Measurements from ENCODE around the gene ZFC3H1.

The ZFC3H1 gene

DNA sequence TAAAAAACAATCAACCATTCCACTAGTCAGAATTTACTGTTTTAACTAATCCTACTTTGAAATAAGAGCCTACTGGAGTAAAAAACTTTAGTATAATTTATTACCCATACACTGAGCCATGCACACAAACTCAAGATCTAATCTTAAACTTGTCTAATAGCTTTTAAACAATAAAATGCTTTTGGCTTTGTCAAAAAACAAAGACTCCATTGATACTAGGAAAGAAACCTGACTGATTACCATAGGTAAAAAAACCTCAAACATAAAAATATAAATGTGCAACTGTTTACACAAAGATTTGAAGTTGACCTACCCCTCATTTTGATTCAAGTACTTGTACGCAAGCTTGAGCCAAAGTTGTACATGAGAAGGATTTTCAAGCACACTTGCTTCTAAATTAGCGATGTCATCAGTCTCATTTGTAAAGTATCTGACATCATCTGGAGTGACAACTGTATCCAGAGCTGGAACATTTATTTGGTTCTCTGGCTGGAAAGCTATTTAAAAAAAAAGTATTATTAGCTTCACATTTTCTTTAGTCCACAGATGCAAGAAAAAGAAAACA lies 36.1 kb downstream of the ZFC3H1 start:
- DNase-seq, result no peak

DNA sequence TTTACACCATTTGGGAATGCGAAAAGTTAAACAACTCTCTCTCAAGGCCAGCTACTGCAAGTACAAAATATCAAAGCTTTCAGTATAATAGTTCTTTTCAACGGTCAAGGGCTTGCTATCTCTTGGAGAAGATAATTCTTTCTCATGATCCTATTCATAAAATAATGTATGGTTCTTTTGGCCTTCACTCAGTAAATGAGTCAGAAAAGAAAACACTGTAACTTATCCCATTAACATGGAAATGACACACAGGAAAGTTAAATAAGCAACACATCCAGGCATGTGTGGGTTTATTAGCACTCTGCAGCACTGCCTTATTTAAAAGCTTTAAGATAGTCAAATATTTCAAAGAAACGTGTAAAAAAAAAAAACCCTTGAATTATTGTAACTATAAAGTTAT lies 36.9 kb downstream of the ZFC3H1 start:
- no peak for DNase-seq

DNA sequence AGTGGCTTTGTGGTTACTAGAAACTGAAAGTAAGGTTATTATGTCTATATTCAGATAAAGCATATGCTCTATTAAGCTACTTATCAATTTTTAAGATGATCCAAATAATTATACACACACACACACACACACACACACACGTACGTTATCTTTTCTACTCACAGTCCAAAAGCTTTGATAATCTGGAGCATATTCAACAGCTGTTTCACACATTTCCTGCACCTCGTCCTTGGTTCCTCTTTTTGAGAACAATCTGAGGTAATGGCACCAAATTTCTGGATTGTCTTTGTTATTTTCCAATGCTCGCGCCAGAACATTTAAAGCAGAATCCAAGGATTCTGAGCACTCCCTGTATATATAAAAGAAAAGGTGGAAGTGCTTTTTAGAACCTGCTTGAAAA lies 37.5 kb downstream of the ZFC3H1 start:
- no peak for DNase-seq

DNA sequence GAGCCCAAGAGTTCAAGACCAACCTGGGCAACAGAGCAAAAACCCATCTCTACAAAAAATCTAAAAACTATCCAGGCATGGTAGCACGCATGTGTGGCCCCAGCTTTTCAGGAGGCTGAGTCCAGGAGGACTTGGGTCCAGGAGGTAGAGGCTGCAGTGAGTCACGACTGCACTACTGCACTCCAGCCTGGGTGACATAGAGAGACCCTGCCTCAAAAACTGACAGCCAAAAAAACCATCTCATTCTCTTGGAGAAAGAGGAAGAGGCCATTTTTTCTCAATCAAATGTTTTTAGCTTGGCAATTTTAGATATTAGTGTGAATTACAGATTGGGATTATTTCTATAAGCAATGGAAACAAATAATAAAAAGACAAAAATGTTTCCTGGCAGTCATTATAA lies 38.2 kb downstream of the ZFC3H1 start:
- no peak for DNase-seq

DNA sequence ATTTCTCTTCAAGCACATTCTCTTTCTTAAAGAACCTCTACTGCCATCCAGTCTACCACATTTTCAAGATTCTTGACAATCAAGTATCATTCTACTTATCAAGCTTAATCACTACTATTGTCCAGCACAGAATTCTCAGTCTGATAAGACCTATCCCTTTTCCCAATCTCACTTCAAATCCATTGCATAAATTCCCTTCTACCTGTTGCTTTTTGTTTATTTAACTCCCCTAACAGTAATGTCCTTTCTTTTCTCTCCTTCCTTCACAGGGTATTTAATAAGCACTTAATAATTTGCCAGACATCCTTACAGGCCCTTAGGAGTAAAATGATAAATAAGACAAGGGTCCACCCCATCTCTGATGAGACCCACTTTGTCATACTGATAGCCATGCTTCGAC lies 41.7 kb downstream of the ZFC3H1 start:
- no peak for DNase-seq

DNA sequence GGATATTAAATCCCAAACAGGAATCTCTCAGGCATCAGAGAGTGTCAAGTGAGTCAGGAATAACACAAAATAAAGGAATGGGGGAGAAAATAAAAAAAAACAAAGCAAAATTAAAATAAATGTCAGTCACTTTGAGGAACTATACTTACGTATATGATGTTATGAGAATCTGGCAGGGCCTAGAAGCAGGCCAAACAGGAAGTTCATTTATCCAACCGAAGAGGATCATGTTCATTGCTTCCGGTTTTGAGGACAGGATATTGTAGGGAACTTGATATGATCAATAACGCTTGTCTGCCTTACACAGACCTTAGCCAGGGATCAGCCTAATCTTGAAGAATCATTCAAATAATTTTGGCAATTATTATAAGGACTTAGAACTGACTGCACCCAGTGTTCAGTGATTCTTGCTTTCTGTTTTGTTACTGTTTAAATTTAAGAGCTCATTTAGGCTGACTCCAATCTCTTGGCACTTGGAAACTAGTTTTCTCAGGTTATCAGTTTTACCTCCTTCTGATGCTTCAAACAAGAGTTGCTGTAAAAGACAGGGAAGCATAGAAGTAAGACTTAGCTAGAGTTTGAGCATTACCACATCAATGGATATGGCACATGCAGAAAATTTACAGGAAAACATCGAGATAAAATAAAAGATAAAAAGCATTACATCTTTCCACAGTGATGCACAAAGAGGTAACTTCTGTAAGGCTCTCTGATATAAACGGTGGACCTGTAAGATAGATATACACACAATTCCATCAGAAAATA lies 53.4 kb downstream of the ZFC3H1 start:
- no peak for DNase-seq

DNA sequence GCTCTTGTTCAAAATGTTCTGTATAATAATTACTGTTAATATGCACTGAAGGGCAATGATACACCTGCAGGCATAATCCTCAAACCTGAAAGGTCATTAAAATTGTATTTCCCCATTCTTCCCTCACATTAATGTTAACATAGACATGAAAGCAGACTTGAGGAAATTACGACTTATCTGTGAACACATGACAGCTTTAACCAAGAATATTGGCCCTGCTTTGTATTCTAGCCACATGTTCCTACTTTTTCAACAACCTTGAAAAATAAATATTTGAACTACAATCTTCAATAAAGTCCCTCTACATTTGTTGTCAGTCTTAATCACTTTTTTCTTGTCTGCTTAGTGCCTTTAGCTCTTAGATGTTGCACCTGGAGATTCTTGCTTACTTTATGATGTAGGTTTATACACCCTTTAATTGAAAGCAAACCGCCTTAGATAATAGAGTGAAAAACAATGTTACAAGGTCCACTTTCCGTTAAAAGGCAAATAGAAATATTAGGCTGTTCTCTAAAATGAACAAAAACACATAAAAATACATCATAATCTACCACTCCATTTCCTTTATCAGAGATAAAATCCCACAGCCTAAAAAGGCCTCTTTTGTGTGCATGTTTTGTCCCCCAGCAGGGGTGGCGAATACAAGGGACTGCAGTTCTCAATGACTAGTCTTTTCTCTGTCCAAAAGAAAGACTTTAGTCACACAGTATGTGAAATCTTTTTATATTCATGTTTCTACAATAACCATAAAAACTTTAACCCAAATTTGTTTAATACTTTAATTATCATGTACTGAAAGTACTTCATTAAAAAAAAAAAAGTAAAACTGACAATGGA lies 55.9 kb downstream of the ZFC3H1 start:
- no peak for DNase-seq

DNA sequence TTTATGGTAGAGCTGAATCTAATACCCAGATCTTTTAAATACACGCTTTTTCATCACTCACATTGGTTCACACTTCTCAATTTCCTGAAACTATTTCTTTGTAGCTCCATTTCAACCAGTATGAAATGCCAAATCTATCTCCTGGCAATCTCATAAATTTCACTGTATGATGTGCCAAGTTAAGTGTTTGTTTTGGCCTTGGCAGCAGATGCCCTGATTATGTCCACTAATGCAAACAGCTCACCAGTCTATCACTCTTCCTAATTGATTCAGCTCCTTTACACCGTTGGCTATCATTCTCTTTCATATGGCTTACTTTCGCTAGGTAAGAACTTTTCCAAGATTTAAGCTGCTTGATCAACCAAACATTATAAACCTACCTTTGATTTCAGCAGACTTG lies 58.6 kb downstream of the ZFC3H1 start:
- DNase-seq, result no peak

DNA sequence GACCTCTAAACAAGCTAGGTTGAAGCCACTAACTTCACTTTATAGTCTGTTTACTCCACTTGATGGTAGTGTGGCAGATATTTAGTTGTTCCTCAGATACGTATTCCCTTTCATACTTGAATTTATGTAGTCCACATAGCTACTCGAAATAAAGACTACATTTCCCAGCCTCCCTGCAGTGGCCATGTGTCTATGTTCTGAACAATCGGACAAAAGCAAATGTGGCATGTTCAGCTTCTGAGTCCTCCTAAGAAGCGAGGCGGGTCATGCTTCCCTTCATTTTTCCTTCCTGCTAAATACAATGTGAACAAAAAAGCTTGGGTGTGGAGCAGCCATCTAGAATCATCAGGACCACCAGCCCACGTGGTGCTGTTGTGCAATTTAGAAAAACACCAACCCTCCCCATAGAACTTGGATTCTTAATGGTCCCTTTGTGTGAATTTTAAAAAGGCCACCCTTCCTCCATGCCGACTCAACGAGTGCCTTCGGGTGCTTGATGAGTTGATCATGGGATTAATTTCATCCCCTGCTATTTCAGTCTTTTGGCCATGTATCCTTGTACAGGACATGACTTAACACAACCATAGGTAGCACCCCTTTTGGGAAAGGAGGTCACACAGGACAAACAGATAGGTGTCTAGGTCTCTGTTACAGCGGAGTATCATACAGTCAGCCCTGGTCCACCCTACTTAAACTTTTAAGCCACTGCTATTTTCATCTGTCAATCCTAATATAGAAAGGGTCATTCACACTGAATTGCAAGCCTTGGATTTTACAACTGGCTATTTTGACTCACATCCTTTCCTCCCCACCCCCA lies 60.7 kb downstream of the ZFC3H1 start:
- no peak for DNase-seq

DNA sequence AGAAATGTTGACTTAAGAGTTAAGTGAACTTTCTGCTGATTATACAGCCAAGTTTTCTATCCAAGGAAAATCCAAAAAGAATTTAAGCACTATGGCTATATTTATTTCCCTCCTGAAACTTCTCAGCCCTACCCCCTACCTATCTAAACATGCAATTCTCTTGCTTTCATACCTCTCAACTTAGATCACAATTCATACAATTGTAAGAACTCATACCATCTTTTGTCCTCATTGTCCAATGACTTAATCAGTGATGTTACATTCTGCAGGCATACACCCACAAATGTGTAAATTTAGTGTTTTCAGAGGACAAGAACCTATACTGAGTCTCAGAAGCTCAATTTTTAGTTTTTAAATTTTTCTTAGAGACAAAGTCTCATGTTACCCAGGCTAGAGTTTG lies 62.1 kb downstream of the ZFC3H1 start:
- no peak for DNase-seq

DNA sequence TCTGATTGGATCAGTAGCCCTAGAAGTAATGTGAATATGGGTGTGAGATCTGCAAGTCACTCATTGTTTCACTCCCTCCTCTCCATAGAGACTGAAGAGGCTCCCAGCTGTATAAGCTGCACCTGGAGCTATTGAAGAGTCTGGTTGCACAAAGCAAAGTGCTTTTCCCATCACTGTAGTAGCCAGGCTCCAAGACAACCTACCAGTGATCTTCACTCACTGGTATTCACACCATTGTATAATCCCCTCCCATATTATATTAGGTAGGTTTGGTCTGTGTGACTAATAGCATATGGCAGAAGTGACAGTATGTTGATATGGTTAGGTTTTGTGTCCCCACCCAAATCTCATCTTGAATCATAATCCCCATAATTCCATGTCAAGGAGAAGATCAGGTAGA lies 64.4 kb downstream of the ZFC3H1 start:
- DNase-seq, result no peak

DNA sequence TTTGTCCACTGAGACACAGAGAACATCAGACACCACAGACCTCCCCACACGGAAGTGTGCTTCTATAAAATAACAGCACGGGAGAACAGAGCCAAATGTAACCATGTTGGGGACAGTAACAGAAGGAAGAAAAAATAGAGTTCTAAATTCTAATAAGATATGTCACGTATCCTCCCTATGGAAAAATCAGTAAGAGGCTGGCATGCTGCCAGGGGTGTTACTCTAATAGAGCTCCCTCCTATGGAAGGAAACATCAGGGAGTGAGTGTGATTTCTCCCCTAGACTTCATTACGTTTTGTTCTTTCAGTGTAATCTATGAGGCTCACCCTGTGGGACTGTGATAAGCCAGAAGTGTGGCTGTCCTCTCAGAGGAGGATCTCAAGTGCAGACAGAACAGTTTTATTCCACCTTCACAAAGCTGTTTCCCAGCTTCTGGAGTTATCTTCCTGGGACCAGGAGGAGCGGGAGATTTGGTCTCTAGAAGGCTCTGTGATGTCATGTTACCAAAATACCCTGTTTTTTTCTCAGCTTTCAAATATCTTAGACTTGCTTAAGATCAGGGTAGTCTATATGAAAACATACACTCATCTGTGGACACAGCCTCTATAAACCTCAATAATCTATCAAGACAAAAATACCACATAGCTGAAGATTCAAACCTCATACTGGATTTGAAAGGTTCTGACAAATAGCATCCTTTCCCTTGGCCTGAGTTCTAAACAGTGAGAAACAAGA lies 69.3 kb downstream of the ZFC3H1 start:
- no peak for DNase-seq

DNA sequence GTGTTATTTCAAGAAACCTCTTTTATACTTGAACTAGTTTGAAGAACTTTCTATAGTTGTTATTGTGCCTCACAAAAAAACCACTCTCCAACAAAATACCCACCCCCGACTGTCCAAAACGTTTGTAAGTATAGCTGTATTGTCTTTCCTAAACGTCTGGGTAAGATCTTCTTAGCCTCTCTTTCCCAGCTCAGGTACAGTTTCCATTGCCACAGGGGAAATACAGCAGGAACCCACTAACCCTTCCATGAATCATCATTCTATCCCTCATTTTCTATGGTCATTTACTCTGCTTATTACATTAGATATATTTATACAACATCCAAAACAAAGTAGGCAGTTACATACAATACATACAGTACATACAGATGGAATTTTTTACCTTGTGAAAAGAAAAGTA lies 70.8 kb downstream of the ZFC3H1 start:
- no peak for DNase-seq

DNA sequence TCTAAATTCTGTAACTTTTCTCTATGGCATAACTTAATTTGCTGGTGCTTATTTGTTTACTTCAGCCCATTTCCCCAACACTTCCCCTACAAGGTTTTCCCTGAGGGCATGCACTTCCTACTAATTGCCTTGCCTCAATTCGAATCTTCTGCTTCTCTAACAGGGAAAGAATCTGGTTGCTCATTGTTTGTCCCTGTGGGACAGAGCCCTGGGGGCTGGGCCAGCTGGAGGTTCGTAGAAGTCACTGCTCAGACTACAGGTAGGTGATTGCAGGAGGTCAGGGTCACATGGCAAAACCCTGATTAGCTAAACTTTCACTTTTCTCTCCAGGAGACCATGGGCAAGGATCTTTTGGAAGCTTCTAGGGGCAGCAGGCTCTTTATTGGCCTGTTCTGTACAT lies 72.0 kb downstream of the ZFC3H1 start:
- DNase-seq, result no peak

DNA sequence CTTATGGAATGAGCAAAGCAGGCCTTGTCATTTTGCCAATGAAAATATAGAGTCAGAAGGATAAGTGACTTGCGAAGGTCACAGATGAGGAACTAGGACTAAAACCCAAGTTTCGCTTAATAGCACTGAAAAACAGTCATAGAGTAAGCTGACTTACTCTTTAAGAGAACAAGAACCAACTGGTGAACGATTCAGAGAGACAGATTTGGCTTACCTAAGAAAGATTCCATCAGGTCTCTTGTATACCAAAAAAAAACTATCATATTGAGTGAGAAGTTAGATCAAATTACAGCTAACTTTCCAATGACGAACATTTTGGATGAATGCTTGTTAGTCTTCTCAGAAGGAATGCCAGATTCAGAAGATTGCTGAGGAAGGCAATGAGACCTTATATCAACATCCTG lies 74.2 kb downstream of the ZFC3H1 start:
- DNase-seq, result no peak

DNA sequence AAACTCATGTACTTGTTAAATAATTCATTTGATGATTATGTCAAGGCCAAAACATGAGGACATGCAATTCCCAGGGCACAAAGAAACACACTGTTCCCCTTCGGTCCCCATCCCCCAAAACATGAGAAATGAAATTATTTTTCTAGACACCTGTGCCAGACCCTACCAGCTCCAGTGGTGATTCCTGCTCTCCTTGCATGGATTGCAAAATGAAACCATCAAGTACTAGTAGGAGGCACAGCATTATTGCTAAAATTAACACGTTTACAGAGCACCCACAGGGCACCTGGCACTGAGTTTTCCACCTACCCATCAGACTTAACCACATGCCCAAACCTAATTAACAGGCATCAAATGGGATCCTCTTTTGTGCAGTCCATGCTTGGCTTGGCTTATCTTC lies 76.6 kb downstream of the ZFC3H1 start:
- DNase-seq, result no peak

DNA sequence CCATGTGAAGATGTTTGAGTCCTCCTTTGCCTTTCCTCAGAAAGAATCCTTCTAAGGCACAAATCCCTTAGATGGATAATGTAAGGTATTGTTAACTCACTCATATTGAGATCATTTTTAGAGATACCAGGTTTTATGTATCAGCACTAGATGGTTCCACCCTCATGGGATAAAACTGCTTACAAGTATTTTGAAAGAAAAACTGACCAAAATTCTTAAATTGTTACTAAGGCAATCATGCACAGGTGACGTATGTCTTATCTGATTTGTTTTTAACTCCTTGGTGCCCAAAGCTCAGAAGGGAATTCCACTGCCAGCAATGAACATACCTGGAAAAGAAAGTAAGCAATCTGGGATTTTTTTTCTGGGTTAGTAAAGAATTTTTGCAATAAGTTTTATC lies 78.4 kb downstream of the ZFC3H1 start:
- no peak for DNase-seq

DNA sequence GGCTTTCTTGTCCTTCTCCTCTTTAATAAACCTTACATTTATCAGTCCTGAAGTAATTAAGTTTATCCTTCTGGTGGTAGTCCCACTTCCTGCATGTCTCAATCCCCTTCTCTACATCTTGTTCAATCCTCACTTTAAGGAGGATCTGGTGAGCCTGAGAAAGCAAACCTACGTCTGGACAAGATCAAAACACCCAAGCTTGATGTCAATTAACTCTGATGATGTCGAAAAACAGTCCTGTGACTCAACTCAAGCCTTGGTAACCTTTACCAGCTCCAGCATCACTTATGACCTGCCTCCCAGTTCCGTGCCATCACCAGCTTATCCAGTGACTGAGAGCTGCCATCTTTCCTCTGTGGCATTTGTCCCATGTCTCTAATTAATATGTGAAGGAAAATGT lies 79.3 kb downstream of the ZFC3H1 start:
- no peak for DNase-seq

DNA sequence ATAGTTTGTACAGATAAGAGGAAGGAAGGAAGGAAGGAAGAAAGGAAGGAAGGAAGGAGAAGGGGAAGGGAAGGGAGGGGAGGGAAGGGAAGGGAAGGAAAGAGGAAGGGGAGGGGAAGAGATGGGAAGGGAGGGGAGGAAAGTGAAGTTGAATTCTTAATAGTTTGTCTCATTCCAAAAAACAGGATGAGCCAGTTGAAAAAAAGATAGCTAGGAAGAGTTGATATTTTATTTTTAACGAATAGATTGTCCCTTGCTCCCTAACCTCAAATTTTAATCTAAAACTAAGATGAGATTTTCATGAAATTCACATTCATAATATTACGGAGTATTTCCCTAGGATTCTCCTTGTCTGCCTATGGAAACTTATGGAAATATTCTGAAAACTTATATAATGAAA lies 80.7 kb downstream of the ZFC3H1 start:
- DNase-seq, result no peak

DNA sequence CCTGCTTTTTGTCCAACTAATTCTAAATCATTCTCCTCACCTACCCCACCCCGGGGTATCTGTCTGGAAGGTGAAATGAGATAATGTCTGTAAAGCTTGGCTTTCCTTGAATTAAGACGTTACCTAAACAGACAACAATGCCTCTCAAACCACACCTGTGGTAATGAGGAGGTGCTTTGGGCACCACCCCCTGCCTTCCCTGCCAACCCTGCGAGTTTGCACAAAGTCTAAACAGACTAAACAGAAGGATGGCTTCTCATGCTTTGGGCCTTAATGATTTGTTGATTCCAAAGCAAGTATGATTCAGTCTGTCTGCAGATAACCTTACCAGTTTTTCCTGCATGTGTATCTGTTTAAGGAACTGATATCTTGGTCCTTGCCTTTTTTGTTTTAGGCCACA lies 82.4 kb downstream of the ZFC3H1 start:
- no peak for DNase-seq

DNA sequence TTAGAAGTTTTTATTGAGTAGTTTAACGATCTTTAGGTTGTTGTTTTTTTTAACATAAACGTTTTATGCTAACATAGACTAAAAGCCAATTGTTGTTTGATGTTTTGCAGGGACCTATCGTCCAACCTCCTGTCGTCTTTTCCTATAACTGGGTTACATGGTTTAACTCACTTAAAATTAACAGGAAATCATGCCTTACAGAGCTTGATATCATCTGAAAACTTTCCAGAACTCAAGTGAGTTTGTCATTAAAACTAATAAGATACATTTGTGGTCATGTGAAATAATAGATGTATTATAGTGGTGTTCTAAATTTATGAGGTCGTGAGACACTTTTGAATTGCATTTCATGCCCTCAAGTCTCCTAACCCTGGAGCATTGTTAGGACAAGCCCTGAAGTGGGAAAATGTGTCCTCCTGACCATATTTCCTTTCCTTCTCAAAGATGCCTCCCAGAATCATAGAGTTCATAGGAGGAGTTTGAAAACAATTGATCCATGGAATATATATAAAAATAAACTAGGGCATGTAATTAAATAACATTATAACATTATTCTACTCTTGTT lies 84.9 kb downstream of the ZFC3H1 start:
- DNase-seq, result no peak

DNA sequence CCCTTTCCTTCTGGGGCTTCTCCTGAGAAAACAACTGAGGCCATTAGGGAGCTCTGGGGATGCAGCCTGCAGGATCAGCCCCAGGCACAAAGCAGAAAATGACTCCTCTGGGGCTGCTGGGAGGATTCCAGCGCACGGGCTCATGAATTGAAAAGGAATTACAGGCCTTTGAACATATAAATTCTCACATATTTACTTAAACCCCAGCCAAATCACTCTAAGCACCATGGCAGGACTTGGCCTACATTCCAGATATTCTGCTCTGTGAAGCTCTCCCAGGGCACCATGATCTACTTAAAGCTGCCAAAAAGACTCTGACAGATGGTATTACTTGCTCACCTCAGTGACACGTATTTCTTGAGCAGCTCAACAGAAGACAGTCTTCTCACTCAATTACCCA lies 87.2 kb downstream of the ZFC3H1 start:
- no peak for DNase-seq

All from activated T-cell treated with anti-CD3 and anti-CD28 coated beads, Interleukin-2, amount 50 U/mL, for 1 hour (primary cell).